ENCODE results near the gene GPATCH2.

GRCh38 chr1:217590598-217590997, 40.3 kb downstream of the GPATCH2 start:
- TF ChIP-seq CTCF (conservative IDR thresholded peaks at IDR 0.05 in 1 of 2, IDR thresholded peaks at IDR 0.05 in 1 of 2; ENCODE audit: extremely low read depth in 1 of 2, insufficient read depth in 1 of 2, low read depth in 1 of 2, low read length in 2 of 2) (no peak), EZH2 (IDR thresholded peaks at IDR 0.05; ENCODE audit: borderline replicate concordance, low read length) (no peak)

All from mammary epithelial cell (primary cell).